ENCODE measurements around the gene LGALS7. TPM values are rescaled to one million over a fixed set of nuclear protein-coding genes. Genes with fewer than 3 reads are reported as not detected.

The LGALS7 gene
- total RNA-seq, 1 experiment from 2014 or later, result not detected

GRCh38 chr19:38731654-38732301, 41.5 kb downstream of the LGALS7 start:
- in situ Hi-C loops (cut with HindIII; ENCODE audit: low pct_unique_long_range_greater_than_20kb, low sequenced_read_pairs) (no loop called here), intact Hi-C loops (cut with micrococcal nuclease; ENCODE audit: unreplicated experiment) (loop anchor here (5.0 kb wide), 2 partner anchors 101 to 201 kb away; partner anchors contain the start of genes ECH1, MRPS12 and SARS2)
- TF ChIP-seq POLR2AphosphoS5 (IDR thresholded peaks at IDR 0.05; ENCODE audit: low read depth, low read length) (peak; percentile 83), SIN3A (IDR thresholded peaks at IDR 0.05; ENCODE audit: borderline replicate concordance, insufficient read depth, low read depth, low read length) (peak; percentile 43; the same call in 1 of the 2 replicates), TCF7L2 (IDR thresholded peaks at IDR 0.05; ENCODE audit: low read depth, low read length) (peak; percentile 64; the same call in 1 of the 2 replicates), REST (IDR thresholded peaks at IDR 0.05; ENCODE audit: insufficient read depth in 1 of 2, low read depth in 2 of 2, low read length in 1 of 2) (no peak)
- Histone ChIP-seq H3K4me1 (ENCODE audit: control insufficient read depth, insufficient read depth, low read length) (peaks cover 84% of the 10 kb centered on the region), H3K4me3 (ENCODE audit: low read depth in 2 of 2, low read length in 2 of 2) (no peak overlapping the region), H3K36me3 (ENCODE audit: control insufficient read depth, insufficient read depth, low read length) (peaks cover 36% of the 10 kb centered on the region), H3K9me3 (ENCODE audit: control insufficient read depth, insufficient read depth, low read depth, low read length) (no peaks in the 10 kb centered on the region), H3K27me3 (ENCODE audit: control insufficient read depth, insufficient read depth, low read length) (no peaks in the 10 kb centered on the region), H3K27ac (ENCODE audit: low read length) (peak overlapping the region; percentile 93)
- CTCF ChIA-PET, result no interaction called here
- DNase-seq (ENCODE audit: low read depth, low spot score), result no peak
- POLR2A ChIA-PET, result no interaction called here
- BruUV-seq (replicated peaks), result TSS peak; percentile 64
- ATAC-seq, result no peak

GRCh38 chr19:38730731-38731589, 42.4 kb downstream of the LGALS7 start:
- ATAC-seq, result no peak
- peak overlapping the region; percentile 93 for H3K27ac ChIP-seq (ENCODE audit: low read length)
- BruUV-seq (replicated peaks), result no TSS peak
- ChIA-PET CTCF (interaction anchor here (0.7 to 0.8 kb wide), 3 partner anchors 84 to 200 kb away, joined by 3 read pairs; partner anchors contain the start of genes MRPS12 and SARS2), POLR2A (interaction anchor here (0.9 kb wide), 1 partner anchor 106 kb away, joined by 4 read pairs; no protein-coding TSS in a partner anchor)
- H3K4me1 ChIP-seq (ENCODE audit: control insufficient read depth, insufficient read depth, low read length), result peaks cover 92% of the 10 kb centered on the region
- H3K9me3 ChIP-seq (ENCODE audit: control insufficient read depth, insufficient read depth, low read depth, low read length), result no peaks in the 10 kb centered on the region
- peaks cover 44% of the 10 kb centered on the region for H3K36me3 ChIP-seq (ENCODE audit: control insufficient read depth, insufficient read depth, low read length)
- H3K4me3 ChIP-seq (ENCODE audit: low read depth in 2 of 2, low read length in 2 of 2), result no peak overlapping the region
- no peak for DNase-seq (ENCODE audit: low read depth, low spot score)
- 0 out of 2 replicates have a peak, but pooled peaks have one; percentile 65 for TF ChIP-seq SIN3A (IDR thresholded peaks at IDR 0.05; ENCODE audit: borderline replicate concordance, insufficient read depth, low read depth, low read length)
- TF ChIP-seq CTCF (IDR thresholded peaks at IDR 0.05), result no peak
- TF ChIP-seq REST (IDR thresholded peaks at IDR 0.05; ENCODE audit: insufficient read depth in 1 of 2, low read depth in 2 of 2, low read length in 1 of 2), result no peak
- peak; percentile 60 for TF ChIP-seq POLR2AphosphoS5 (IDR thresholded peaks at IDR 0.05; ENCODE audit: low read depth, low read length)
- TF ChIP-seq TCF7L2 (IDR thresholded peaks at IDR 0.05; ENCODE audit: low read depth, low read length), result no peak; the same call in 1 of the 2 replicates
- in situ Hi-C loops (cut with HindIII; ENCODE audit: low pct_unique_long_range_greater_than_20kb, low sequenced_read_pairs) (no loop called here), intact Hi-C loops (cut with micrococcal nuclease; ENCODE audit: unreplicated experiment) (loop anchor here (5.0 kb wide), 2 partner anchors 101 to 201 kb away; partner anchors contain the start of genes ECH1, MRPS12 and SARS2)
- no peaks in the 10 kb centered on the region for H3K27me3 ChIP-seq (ENCODE audit: control insufficient read depth, insufficient read depth, low read length)
